Lower leg skin (tissue), 3 donors: Measurements from ENCODE around the gene WHRN.

Experiments used
- CTCF ChIP-seq, 3 donors: fragments of 450-650 bp; IDR thresholded peaks; one replicate each; pipeline ENCODE4 v1.5.1; 2016; ENCODE audit warnings: antibody characterized with exemption in 3 of 3, mild to moderate bottlenecking in 3 of 3, moderate library complexity in 2 of 3
- POLR2A ChIP-seq, 2 donors: fragments of 450-650 bp; IDR thresholded peaks; one replicate each; pipeline ENCODE4 v1.6.1; 2016 to 2017; ENCODE audit warnings: antibody characterized with exemption in 2 of 2, mild to moderate bottlenecking in 1 of 2, moderate library complexity in 1 of 2

- no peak for TF ChIP-seq CTCF (IDR thresholded peaks at IDR 0.05)
- no peak for TF ChIP-seq POLR2A (IDR thresholded peaks at IDR 0.05)
Observed at GRCh38 chr9:114367772-114368569, 137.3 kb downstream of the WHRN start.
